ENCODE results near the gene ADD1.

The ADD1 gene

GRCh38 chr4:2847302-2847871, 3.7 kb downstream of the ADD1 start:
- H3K9me3 Mint-ChIP-seq, result no peaks in the 10 kb centered on the region
- peak in 1 of 2 donors; percentile 26 for ATAC-seq (replicated peaks)
- H3K27me3 Mint-ChIP-seq, result no peaks in the 10 kb centered on the region
- no peak for DNase-seq
- H3K36me3 Mint-ChIP-seq, result peaks cover 4 to 16% of the 10 kb centered on the region in 2 donors
- H3K4me1 Mint-ChIP-seq, result peaks cover 53 to 85% of the 10 kb centered on the region in 2 donors
- peak overlapping the region; percentile 63 to 70 for H3K4me3 Mint-ChIP-seq
- peak overlapping the region; percentile 90 for H3K27ac Mint-ChIP-seq

GRCh38 chr4:2848449-2848848, 4.8 kb downstream of the ADD1 start:
- H3K9me3 Mint-ChIP-seq, result no peaks in the 10 kb centered on the region
- H3K36me3 Mint-ChIP-seq, result peaks cover 4 to 16% of the 10 kb centered on the region in 2 donors
- no peak for ATAC-seq (replicated peaks)
- no peaks in the 10 kb centered on the region for H3K27me3 Mint-ChIP-seq
- H3K4me1 Mint-ChIP-seq, result peaks cover 47 to 86% of the 10 kb centered on the region in 2 donors
- no peak for DNase-seq
- H3K4me3 Mint-ChIP-seq, result no peak overlapping the region
- no peak overlapping the region for H3K27ac Mint-ChIP-seq

GRCh38 chr4:2849267-2850152, 5.9 kb downstream of the ADD1 start:
- Mint-ChIP-seq H3K4me3 (peak overlapping the region; percentile 33 to 39), H3K27me3 (no peaks in the 10 kb centered on the region), H3K9me3 (no peaks in the 10 kb centered on the region), H3K4me1 (peaks cover 47 to 95% of the 10 kb centered on the region in 2 donors), H3K27ac (no peak overlapping the region), H3K36me3 (peaks cover 5 to 21% of the 10 kb centered on the region in 2 donors)
- ATAC-seq (replicated peaks) (no peak), DNase-seq (no peak)

GRCh38 chr4:2850966-2851798, 7.5 kb downstream of the ADD1 start:
- peak overlapping the region; percentile 87 for H3K27ac Mint-ChIP-seq
- H3K27me3 Mint-ChIP-seq, result no peaks in the 10 kb centered on the region
- H3K36me3 Mint-ChIP-seq, result peaks cover 16 to 25% of the 10 kb centered on the region in 2 donors
- H3K4me1 Mint-ChIP-seq, result peaks cover 46 to 95% of the 10 kb centered on the region in 2 donors
- DNase-seq, result no peak
- peak; percentile 55 to 65 for ATAC-seq (replicated peaks)
- H3K9me3 Mint-ChIP-seq, result no peaks in the 10 kb centered on the region
- peak overlapping the region; percentile 76 to 78 for H3K4me3 Mint-ChIP-seq

- H3K9me3 Mint-ChIP-seq, result no peaks in the 10 kb centered on the region
- ATAC-seq (replicated peaks), result peak; percentile 80 to 83
- H3K4me1 Mint-ChIP-seq, result peaks cover 45 to 90% of the 10 kb centered on the region in 2 donors
- H3K36me3 Mint-ChIP-seq, result peaks cover 19 to 24% of the 10 kb centered on the region in 2 donors
- no peaks in the 10 kb centered on the region for H3K27me3 Mint-ChIP-seq
- no peak for DNase-seq
- H3K27ac Mint-ChIP-seq, result peak overlapping the region; percentile 84
- H3K4me3 Mint-ChIP-seq, result peak overlapping the region; percentile 76 to 78
Observed at GRCh38 chr4:2852481-2852921, 8.9 kb downstream of the ADD1 start.

GRCh38 chr4:2855584-2855983, 11.9 kb downstream of the ADD1 start:
- no peak for ATAC-seq (replicated peaks)
- peaks cover 23 to 27% of the 10 kb centered on the region in 2 donors for H3K36me3 Mint-ChIP-seq
- H3K4me3 Mint-ChIP-seq, result peak overlapping the region in 1 of 2 donors; percentile 14
- peaks cover 46 to 80% of the 10 kb centered on the region in 2 donors for H3K4me1 Mint-ChIP-seq
- H3K27me3 Mint-ChIP-seq, result no peaks in the 10 kb centered on the region
- no peak for DNase-seq
- H3K9me3 Mint-ChIP-seq, result peaks cover 0 to 1% of the 10 kb centered on the region in 2 donors
- H3K27ac Mint-ChIP-seq, result peak overlapping the region; percentile 72

- ATAC-seq (replicated peaks) (no peak), DNase-seq (no peak)
- Mint-ChIP-seq H3K36me3 (peaks cover 26 to 31% of the 10 kb centered on the region in 2 donors), H3K4me3 (no peak overlapping the region), H3K27ac (peak overlapping the region; percentile 25), H3K27me3 (no peaks in the 10 kb centered on the region), H3K9me3 (peaks cover 0 to 1% of the 10 kb centered on the region in 2 donors), H3K4me1 (peaks cover 45 to 80% of the 10 kb centered on the region in 2 donors)
Observed at GRCh38 chr4:2856266-2856665, 12.6 kb downstream of the ADD1 start.

- Mint-ChIP-seq H3K27me3 (no peaks in the 10 kb centered on the region), H3K4me3 (no peak overlapping the region), H3K9me3 (peaks cover 0 to 1% of the 10 kb centered on the region in 2 donors), H3K4me1 (peaks cover 46 to 80% of the 10 kb centered on the region in 2 donors), H3K27ac (no peak overlapping the region), H3K36me3 (peaks cover 26 to 33% of the 10 kb centered on the region in 2 donors)
- ATAC-seq (replicated peaks), result no peak
- no peak for DNase-seq
Observed at GRCh38 chr4:2857349-2857927, 13.8 kb downstream of the ADD1 start.

- Mint-ChIP-seq H3K36me3 (peaks cover 26 to 33% of the 10 kb centered on the region in 2 donors), H3K4me3 (no peak overlapping the region), H3K27ac (no peak overlapping the region), H3K4me1 (peaks cover 53 to 80% of the 10 kb centered on the region in 2 donors), H3K27me3 (no peaks in the 10 kb centered on the region), H3K9me3 (peaks cover 0 to 1% of the 10 kb centered on the region in 2 donors)
- DNase-seq (no peak), ATAC-seq (replicated peaks) (no peak)
Observed at GRCh38 chr4:2858451-2859217, 15.0 kb downstream of the ADD1 start.

GRCh38 chr4:2859514-2859913, 15.9 kb downstream of the ADD1 start:
- Mint-ChIP-seq H3K4me3 (peak overlapping the region in 1 of 2 donors; percentile 23), H3K9me3 (peaks cover 0 to 1% of the 10 kb centered on the region in 2 donors), H3K4me1 (peaks cover 54 to 78% of the 10 kb centered on the region in 2 donors), H3K36me3 (peaks cover 24 to 28% of the 10 kb centered on the region in 2 donors), H3K27me3 (no peaks in the 10 kb centered on the region), H3K27ac (no peak overlapping the region)
- DNase-seq (no peak), ATAC-seq (replicated peaks) (peak; percentile 54 to 65)

GRCh38 chr4:2860391-2861348, 17.0 kb downstream of the ADD1 start:
- Mint-ChIP-seq H3K36me3 (peaks cover 15 to 23% of the 10 kb centered on the region in 2 donors), H3K4me1 (peaks cover 53 to 78% of the 10 kb centered on the region in 2 donors), H3K27ac (peak overlapping the region; percentile 66), H3K9me3 (peaks cover 0 to 1% of the 10 kb centered on the region in 2 donors), H3K4me3 (no peak overlapping the region), H3K27me3 (no peaks in the 10 kb centered on the region)
- no peak for DNase-seq
- ATAC-seq (replicated peaks), result no peak
